HG03139 (cell line): ENCODE results near the gene GAS6.

Source experiments
- ATAC-seq: cut with Tn5 transposase; IDR thresholded peaks from one replicate; pipeline ENCODE4 v1.9.1; 2021; ENCODE audit not compliant: unreplicated experiment

Gene GAS6

DNA sequence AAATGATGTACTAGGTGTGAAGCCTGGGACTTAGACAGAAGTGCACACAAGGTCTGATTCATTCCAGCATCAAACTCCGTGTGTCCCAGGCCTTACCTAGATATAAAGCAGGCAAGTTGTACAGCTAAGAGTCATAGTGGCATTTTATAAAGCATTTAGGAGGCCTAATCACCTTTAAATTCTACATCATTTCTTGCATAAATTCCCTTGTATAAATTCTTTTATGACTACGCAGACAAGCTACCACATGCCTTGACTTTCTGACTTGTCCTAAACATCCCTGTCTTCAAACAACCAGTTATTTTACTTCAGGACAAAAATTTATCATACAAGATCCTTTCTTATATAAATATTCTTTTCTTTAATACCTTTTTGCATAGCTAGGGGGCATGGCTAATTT, 82.3 kb downstream of the GAS6 start:
- no peak for ATAC-seq

DNA sequence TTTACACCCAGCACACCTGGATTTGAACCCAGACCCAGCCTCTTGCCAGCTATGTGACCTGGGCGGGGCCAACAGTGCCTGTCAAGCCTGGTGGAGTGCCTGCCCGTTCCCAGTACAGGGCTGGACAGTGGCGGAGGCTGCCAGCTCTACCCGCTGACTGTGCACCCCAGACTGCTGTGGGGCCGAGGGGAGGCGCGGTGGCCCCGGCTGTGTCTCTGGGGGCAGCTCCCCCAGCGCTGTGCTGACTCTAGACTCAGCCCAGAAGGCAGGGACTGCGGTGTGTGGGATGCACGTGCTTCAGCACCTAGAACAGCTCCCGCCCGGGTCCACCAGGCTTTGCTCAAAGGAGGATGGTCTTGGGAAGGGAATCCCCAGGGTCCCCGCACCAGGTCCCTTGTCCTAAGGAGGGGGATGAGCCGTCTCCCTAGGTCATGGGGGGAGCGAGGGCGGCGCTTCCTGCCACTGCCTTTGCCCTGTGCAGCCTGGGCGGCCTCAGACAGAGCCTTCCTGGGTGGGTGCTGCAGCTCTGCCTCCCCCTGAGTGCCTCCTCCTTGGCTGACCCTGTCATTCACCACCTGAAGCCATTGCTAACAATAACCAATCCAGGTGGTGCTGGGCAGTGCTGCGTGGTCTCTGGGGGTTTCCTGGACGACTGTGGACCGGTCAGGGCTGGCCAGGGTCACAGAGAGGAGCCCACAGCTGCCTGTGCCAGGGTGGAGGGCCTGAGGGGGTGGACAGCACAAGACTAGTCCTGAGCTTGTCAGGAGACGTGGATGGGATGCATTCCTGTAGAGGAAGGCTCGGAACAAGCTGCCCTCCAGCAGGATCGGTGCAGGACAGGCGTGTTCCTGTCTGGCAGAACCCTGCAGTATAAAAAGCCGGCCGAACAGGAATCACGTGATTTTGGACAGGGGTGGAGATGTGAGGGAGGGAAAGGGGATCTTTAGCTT, 86.3 kb downstream of the GAS6 start:
- ATAC-seq, result no peak

DNA sequence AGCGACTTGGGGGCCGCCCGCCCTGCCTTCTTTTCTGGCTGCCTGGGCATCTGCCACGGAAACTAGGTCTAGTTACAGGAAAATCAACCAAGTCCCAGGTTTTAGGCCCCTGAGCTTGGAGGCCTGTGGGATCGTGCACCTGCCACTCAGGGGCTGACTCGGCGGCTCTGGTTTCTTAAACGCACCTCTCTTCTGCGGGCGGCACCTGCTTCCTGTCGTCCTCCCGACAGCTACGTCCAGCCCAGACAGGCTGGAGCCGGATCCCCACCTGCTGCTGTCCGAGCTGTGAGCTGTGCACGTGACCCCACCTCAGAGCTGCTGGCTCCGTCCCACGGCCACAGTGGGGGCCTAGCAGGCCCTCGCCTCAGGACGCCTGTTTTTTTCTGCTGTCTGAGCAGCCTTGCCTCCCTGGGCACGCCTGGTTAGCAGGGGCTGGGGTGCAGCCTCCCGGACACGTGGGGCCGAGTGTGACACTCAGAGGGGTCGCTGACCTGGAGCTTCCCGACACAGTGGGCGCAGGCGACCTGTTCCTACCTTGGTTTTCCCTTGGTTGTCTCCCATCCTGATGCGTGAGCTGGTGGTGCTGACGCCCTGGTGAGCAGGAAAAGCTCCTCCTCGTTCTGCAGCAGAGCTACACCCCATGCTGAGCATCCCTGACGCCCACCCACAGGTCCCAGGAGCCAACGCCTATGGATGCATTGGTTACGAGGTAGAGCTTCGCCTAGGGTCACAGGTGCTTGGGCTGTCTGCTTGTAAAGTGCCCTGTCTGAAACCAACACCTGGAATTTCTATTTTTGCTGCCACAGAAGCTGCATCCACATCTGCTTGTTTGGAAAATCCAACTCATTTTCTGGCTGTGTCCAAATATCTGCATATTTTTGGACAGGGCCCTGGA, 87.4 kb downstream of the GAS6 start:
- ATAC-seq, result no peak

DNA sequence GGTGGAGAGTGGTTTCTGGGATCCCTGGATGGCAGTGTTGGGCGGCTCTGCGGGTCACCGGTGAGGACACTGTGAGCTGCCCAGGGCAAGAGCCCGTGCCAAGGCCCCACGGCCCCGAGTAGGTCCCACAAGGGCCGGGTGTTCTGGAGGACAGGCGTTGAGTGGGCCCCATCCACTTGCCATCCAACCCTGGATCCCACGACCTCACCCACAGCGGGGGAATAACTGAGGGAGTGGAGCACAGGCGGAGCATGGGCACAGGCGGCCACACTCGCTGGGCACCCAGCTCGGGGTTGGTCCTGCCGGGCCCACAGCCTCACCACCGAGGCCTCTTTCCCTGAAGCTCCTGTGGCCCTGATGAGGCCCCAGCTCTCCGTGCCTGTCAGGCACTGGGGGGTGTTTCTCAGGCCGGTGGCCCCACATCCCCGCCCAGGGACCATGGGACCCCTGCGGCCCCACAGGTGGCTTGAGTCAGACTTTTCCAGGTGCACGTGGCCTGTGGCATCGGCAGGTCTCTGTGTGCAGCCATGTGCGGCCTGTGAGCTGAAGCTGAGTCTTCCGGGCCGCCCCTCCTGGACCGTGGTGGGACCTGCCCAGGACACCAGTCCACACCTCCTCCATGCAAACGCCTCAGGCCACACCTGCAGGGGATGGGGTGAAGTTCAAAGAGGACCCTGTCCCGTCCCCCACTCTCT, 88.3 kb downstream of the GAS6 start:
- no peak for ATAC-seq

DNA sequence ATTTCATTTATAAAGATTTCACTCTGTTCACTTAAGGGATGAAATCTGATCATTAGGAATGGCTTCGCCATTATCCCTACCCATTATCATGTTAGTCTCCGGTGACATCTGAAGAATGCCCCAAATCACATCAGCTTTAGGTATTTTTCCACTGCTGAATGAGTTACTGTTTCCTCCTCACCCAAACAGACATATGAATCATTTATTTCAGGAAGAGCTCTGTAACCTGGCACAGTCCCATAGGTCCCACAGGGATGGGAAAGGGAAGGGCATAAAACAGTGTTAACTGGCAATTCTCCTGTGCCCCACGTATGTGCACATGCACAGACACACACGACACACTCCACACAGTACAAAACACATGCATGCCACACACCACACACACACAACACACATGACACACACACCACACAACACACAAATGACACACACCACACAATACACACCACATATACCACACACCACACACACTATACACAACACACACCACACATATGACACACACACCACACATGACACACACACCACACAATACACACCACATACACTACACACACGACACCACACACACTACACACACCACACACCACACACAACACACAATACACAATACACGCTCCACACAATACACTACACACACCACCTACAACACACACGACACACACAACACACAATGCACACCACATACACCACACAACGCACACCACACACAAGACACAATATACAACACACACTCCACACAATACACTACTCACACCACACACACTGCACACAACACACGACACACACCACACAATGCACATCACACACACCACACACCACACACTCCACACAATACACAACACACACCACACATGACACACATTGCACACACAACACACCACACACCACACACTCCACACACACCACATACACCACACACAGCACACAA, 89.4 kb downstream of the GAS6 start:
- no peak for ATAC-seq

DNA sequence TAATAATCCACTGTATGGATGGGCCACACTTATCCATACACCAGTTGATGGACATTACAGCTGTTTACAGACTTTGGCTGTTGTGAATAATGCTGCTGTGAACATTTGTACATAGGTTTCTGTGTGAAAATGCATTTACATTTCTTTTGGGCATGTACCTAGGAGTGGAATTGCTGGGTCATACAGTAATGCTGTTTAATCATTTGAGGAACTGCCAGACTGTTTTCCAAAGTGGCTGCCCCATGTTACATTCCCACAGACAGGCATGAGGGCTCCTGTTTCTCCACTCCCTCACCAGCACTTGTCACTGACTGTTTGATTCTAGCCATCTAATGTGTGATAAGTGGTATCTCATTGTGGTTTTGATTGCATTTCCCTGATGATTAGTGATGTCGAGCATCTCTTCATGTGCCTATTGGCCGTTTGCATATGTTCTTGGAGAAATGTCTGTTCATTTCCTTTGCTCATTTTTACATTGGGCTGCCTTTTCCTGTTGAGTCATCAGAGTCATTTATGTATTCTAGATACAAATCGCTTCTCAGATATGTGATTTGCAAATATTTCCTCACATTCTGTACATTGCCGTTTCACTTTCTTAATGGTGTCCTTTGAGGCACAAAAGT, 92.1 kb downstream of the GAS6 start:
- ATAC-seq, result no peak

DNA sequence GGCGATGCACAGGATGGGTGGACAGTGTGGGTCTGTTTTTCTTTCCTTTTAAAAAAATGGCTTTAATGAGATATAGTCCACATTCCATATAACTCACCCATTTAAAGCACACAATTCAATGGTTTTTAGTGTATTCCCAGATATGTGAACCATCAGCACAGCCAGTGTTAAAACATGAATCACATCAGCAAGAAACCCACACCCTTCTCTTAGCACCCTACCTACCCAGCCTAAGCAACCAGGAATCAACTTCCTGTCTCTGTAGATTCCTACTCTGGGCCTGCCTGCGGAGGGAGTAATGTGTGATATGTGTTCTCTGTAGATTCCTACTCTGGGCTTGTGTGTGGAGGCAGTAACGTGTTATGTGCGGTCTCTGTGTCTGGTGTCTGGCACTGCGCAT, 92.9 kb downstream of the GAS6 start:
- no peak for ATAC-seq
